Measurements from ENCODE around the gene TMC6.
"Not testable (repeated sequence)": the region's sequence is repeated elsewhere in the genome, so short reads cannot be mapped to it uniquely, and the experiment has no call there.

The TMC6 gene

GRCh38 chr17:78072961-78073360 lies 55.6 kb downstream of the TMC6 start:
- no peak overlapping the region for H3K4me3 ChIP-seq (ENCODE audit: low read depth, low read length)
- TF ChIP-seq CTCF (IDR thresholded peaks at IDR 0.05; ENCODE audit: low read depth, low read length, missing control alignments): no peak

GRCh38 chr17:78069695-78070094 lies 58.9 kb downstream of the TMC6 start:
- DNase-seq (ENCODE audit: low read depth): no peak
- TF ChIP-seq CTCF (IDR thresholded peaks at IDR 0.05; ENCODE audit: low read depth, low read length, missing control alignments): no peak
- no peak overlapping the region for H3K4me3 ChIP-seq (ENCODE audit: low read depth, low read length)

More at GRCh38 chr17:78072961-78073360, 55.6 kb downstream of the TMC6 start:
- no peak for DNase-seq (ENCODE audit: low read depth)

GRCh38 chr17:78066976-78067375 lies 61.6 kb downstream of the TMC6 start:
- DNase-seq (ENCODE audit: low read depth); H3K4me3 ChIP-seq (ENCODE audit: low read depth, low read length): not testable (repeated sequence)

- TF ChIP-seq CTCF (IDR thresholded peaks at IDR 0.05; ENCODE audit: low read depth, low read length, missing control alignments): no peak
- no peak overlapping the region for H3K4me3 ChIP-seq (ENCODE audit: low read depth, low read length)
- no peak for DNase-seq (ENCODE audit: low read depth)
These were observed 63.8 kb downstream of the TMC6 start for GRCh38 chr17:78064708-78065107.

- DNase-seq (ENCODE audit: low read depth): no peak
These were observed 65.1 kb downstream of the TMC6 start for GRCh38 chr17:78063489-78063888.

GRCh38 chr17:78062596-78062995 lies 66.0 kb downstream of the TMC6 start:
- TF ChIP-seq CTCF (IDR thresholded peaks at IDR 0.05; ENCODE audit: low read depth, low read length, missing control alignments): no peak
- no peak overlapping the region for H3K4me3 ChIP-seq (ENCODE audit: low read depth, low read length)
- DNase-seq (ENCODE audit: low read depth): no peak

More at GRCh38 chr17:78063489-78063888, 65.1 kb downstream of the TMC6 start:
- TF ChIP-seq CTCF (IDR thresholded peaks at IDR 0.05; ENCODE audit: low read depth, low read length, missing control alignments): no peak
- no peak overlapping the region for H3K4me3 ChIP-seq (ENCODE audit: low read depth, low read length)
